Measurements from ENCODE around the gene SBSN. TPM values are rescaled to one million over a fixed set of nuclear protein-coding genes. Genes with fewer than 3 reads are reported as not detected.

SBSN gene
- total and polyA plus RNA-seq, 8 donors, result 0.15 to 0.16 TPM; not detected in 6

DNA sequence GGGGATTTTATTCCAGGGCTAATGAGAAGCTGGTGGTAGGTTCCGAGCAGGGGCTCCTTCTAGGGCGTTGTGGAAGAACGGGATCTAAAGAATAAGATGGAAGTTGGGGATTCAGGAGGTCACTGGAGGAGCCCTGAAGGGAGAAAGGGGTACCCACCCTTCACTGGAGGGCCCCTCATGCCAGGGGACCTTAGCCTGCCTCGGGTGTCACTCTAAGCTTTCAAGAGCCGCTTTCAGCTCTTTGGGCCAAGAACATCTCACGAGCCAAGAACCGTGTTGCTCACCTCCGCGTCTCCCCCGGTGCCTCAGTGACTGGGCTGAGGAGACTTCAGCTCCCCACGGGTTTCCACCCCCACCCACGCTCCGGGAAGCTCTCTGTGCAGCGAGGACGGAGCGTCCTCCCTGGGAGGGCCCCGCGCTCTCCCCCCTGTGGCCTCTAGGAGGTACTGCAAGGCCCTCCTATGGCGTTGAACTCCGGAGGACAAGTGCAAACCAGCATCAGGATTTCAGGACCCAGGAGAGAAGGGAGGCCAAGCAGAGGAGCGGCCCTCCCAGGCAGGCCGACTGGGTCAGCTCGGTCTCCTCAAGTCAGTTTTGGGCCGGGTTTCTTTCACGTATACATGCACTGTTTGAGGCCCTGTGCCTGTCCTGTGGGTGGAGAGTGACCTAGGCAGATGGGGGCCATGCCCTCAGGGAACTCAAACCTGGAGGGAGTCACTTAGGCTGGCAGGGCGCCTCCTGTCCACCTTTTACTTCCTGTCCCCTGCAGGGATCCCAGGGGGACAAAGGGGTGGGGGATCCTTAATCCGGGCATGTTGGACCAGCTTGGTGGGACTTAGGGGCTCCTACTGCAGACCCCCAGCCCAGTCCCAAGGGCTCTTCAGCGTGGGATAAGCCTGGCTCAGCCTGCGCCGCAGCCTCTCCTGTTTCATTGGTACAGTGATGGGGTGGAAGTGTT lies 32.7 kb downstream of the SBSN start:
- intact Hi-C loops (cut with DNase I), result loop anchor here in 1 of 3 donors (5.0 kb wide), 1 partner anchor 143 kb away; no protein-coding TSS in a partner anchor
- ATAC-seq, result peak; percentile 90 to 99 (median 96)

GRCh38 chr19:35493971-35494370 lies 34.1 kb downstream of the SBSN start:
- no peak for TF ChIP-seq CTCF (IDR thresholded peaks at IDR 0.05)
- ATAC-seq, result no peak
- H3K9me3 ChIP-seq, result no peaks in the 10 kb centered on the region
- no peaks in the 10 kb centered on the region for H3K36me3 ChIP-seq
- no peaks in the 10 kb centered on the region for H3K4me1 ChIP-seq
- no peaks in the 10 kb centered on the region for H3K27me3 ChIP-seq
- no peak overlapping the region for H3K4me3 ChIP-seq
- no peak overlapping the region for H3K27ac ChIP-seq
- 88 to 90% methylated on average over 9 of the region's 9 CpGs for WGBS, 2 donors
- no peak for FAIRE-seq
- DNase-seq, result no peak
- intact Hi-C loops (cut with DNase I), result no loop called here

More for the DNA sequence above, 32.7 kb downstream of the SBSN start:
- WGBS, 2 donors, result 22 to 28% methylated on average over 30 of the region's 30 CpGs
- peaks cover 0 to 11% (median 2%) of the 10 kb centered on the region in 3 donors for H3K36me3 ChIP-seq
- no peaks in the 10 kb centered on the region for H3K4me1 ChIP-seq
- H3K27me3 ChIP-seq, result no peaks in the 10 kb centered on the region
- DNase-seq (peak; percentile 47 to 86 (median 76)), FAIRE-seq (no peak)
- H3K4me3 ChIP-seq, result no peak overlapping the region
- peak; percentile 98 to 99 (median 98) for TF ChIP-seq CTCF (IDR thresholded peaks at IDR 0.05)
- no peaks in the 10 kb centered on the region for H3K9me3 ChIP-seq
- H3K27ac ChIP-seq, result no peak overlapping the region

DNA sequence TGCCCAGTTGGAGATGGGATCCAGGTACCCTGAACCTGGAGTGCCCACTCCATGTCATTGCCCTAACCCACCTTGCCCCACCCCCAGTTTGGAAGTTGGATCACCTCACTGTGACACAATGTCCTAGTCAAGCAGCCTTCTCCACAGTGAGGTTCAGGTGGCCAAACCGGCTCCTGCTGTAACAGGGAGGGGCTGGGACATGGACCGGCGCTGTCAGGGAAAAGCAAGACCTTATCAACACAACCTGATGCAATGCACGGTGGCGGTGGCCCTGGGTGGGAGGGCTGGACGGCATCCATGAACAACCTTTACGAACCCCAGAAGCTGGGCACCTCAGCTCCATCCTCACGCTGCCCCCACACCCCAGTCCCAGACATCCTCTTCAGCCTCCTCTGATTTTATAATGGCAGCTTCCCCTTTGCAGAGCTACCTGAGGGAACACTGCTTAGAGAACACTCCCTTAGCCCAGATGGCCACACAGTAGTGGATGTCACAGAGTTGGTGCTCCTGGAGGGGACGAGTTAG lies 36.2 kb downstream of the SBSN start:
- Histone ChIP-seq H3K36me3 (no peaks in the 10 kb centered on the region), H3K4me3 (no peak overlapping the region), H3K27me3 (no peaks in the 10 kb centered on the region), H3K4me1 (no peaks in the 10 kb centered on the region), H3K27ac (no peak overlapping the region), H3K9me3 (no peaks in the 10 kb centered on the region)
- ATAC-seq, result no peak
- intact Hi-C loops (cut with DNase I), result no loop called here
- no peak for DNase-seq
- WGBS, 2 donors, result 69 to 81% methylated on average over 9 of the region's 9 CpGs
- no peak for FAIRE-seq
- TF ChIP-seq CTCF (IDR thresholded peaks at IDR 0.05), result no peak

DNA sequence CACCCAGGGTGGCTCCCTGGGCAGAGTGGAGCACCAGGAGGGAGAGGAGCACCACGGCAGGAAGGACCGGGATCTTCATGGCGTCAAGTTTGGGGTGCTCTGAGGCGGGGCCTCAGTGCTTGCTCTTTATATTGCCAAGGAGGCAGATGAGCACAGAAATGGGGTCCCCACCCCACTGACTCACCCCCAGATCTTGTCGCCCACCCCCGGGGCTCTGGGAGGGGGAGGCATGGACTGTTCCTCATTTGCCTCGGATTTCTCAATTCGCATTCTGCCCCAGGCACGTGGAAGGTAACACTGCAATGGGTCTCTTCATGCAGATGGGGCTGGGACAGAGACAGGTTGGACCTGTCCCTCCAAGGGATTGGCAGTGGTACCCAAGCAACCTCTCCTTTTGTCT lies 37.7 kb downstream of the SBSN start, which contains the start of gene KRTDAP:
Gene KRTDAP (minus strand): TSS at position 101 of the 400 bp plus-strand sequence. CDS start 22 bp downstream, at position 79.
- no peak for DNase-seq
- no peak for FAIRE-seq
- Histone ChIP-seq H3K4me3 (no peak within 1 kb of the TSS), H3K4me1 (peaks cover 0 to 7% (median 0%) of the 10 kb centered on the region in 3 donors), H3K9me3 (no peaks in the 10 kb centered on the region), H3K27ac (no peak within 1 kb of the TSS), H3K27me3 (no peaks in the 10 kb centered on the region), H3K36me3 (no peaks in the 10 kb centered on the region)
- ATAC-seq, result no peak
- intact Hi-C loops (cut with DNase I), result no loop called here
- WGBS, 2 donors, result 75 to 91% methylated on average over 9 of the region's 9 CpGs
- TF ChIP-seq CTCF (IDR thresholded peaks at IDR 0.05), result no peak

All from pancreas (tissue), 10 donors.